Tibial nerve (tissue), 4 donors: ENCODE data around the gene ASGR2.

Experiments
- EP300 ChIP-seq, 2 donors: sonication (generic); formaldehyde crosslinking; IDR thresholded peaks; one replicate each; pipeline ENCODE4 v1.6.1; 2017; ENCODE audit warnings: antibody characterized with exemption in 2 of 2, mild to moderate bottlenecking in 1 of 2
- POLR2A ChIP-seq, 2 donors: fragments of 450-650 bp; IDR thresholded peaks; one replicate each; pipeline ENCODE4 v1.6.1; 2017; ENCODE audit warnings: antibody characterized with exemption in 2 of 2, mild to moderate bottlenecking in 2 of 2, moderate library complexity in 2 of 2
- TF ChIP-seq, protein P1 (sequence below), 5 experiments: fragments of 200-600 bp in 3 of 5; fragments of 450-650 bp in 2 of 5; sonication (generic) in 3 of 5; IDR thresholded peaks; one replicate each; pipeline ENCODE4 v1.5.1; 2016 to 2019; ENCODE audit warnings: antibody characterized with exemption in 5 of 5, mild to moderate bottlenecking in 3 of 5, moderate library complexity in 2 of 5

DNA sequence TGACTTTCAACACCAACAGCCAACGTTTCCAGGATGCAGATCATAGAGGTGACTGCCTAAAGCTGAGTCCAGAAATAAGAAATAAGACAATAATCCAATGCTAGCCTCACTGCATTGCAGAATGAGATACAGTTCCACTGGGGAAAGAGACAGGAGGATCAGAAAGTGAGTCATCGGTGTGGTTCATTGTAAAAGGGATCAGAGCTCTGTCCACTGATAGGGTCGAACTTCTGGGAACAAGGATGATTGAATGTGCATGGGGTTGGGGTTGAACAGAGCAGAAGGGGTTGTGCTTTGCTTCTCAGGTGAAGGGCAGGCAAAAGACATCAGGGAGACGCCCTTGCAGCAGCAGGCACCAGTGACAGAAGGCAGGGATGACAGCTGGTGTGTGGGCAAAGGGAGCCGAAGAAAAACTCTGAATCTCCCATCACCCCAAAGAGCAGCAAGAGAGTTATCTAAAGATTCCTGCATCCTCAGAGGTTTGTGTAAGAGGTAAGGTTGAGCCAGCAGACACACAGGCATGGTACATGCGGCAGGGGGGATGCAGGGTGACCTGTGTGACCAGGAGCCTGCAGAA lies 51.0 kb downstream of the ASGR2 start:
- TF ChIP-seq, protein P1, sequence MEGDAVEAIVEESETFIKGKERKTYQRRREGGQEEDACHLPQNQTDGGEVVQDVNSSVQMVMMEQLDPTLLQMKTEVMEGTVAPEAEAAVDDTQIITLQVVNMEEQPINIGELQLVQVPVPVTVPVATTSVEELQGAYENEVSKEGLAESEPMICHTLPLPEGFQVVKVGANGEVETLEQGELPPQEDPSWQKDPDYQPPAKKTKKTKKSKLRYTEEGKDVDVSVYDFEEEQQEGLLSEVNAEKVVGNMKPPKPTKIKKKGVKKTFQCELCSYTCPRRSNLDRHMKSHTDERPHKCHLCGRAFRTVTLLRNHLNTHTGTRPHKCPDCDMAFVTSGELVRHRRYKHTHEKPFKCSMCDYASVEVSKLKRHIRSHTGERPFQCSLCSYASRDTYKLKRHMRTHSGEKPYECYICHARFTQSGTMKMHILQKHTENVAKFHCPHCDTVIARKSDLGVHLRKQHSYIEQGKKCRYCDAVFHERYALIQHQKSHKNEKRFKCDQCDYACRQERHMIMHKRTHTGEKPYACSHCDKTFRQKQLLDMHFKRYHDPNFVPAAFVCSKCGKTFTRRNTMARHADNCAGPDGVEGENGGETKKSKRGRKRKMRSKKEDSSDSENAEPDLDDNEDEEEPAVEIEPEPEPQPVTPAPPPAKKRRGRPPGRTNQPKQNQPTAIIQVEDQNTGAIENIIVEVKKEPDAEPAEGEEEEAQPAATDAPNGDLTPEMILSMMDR (IDR thresholded peaks at IDR 0.05) = no peak
- TF ChIP-seq POLR2A (IDR thresholded peaks at IDR 0.05) (no peak), EP300 (IDR thresholded peaks at IDR 0.05) (no peak)
